Measurements from ENCODE around the gene TPH1.
"Not testable (repeated sequence)": the region's sequence is repeated elsewhere in the genome, so short reads cannot be mapped to it uniquely, and the experiment has no call there.

TPH1 gene

GRCh38 chr11:18022419-18022818 lies 23.6 kb downstream of the TPH1 start:
- DNase-seq (ENCODE audit: low spot score): no peak
- FAIRE-seq: no peak

GRCh38 chr11:18019650-18020049 lies 26.4 kb downstream of the TPH1 start:
- FAIRE-seq: no peak
- no peak for DNase-seq (ENCODE audit: low spot score)

DNA sequence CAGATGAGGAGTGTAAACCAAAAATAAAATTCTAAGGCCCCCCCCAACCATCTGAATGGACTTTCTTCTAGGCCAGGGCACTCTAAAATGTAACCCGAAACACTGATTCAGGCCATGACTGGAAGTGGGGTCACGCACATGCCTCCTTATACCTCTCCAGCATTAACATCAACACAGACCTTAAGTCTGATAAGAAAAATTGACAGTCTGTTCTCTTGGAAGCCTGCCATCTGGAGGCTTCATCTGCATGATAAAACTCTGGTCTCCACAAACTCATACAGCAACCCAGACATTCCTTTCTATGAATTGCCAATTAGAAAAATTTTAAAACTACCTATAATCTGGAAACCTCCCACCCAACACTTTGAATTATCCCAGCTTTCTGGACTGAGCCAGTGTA lies 29.3 kb downstream of the TPH1 start:
- DNase-seq (ENCODE audit: low spot score) (no peak), FAIRE-seq (no peak)

DNA sequence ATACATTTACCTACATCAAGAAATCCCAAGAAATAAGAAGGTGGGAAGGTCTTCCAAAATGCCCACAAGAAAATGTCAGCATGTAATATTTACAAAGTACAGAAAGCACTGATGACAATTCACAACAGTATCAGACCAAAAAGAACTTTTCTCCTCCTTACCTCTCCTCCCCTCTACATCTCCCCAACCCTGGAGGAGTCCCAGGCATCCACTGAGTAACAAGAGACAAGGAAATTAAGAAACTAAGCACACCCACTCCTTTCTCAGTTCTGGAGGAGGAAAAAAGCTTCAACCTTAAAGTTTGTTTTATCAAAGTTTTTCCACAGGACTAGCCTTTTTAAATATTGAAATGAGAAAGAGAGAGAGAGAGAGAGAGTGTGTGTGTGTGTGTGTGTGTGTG lies 31.2 kb downstream of the TPH1 start:
- FAIRE-seq: no peak
- no peak for DNase-seq (ENCODE audit: low spot score)

- FAIRE-seq: no peak
- DNase-seq (ENCODE audit: low spot score): no peak
Observed at GRCh38 chr11:18013790-18014507, 32.1 kb downstream of the TPH1 start.

GRCh38 chr11:18012906-18013781 lies 32.9 kb downstream of the TPH1 start, which contains the start of gene SERGEF:
Gene SERGEF (minus strand): TSS chr11:18013047. CDS start chr11:18013010, 37 bp downstream.
- FAIRE-seq: no peak
- peak; percentile 72 for DNase-seq (ENCODE audit: low spot score)

DNA sequence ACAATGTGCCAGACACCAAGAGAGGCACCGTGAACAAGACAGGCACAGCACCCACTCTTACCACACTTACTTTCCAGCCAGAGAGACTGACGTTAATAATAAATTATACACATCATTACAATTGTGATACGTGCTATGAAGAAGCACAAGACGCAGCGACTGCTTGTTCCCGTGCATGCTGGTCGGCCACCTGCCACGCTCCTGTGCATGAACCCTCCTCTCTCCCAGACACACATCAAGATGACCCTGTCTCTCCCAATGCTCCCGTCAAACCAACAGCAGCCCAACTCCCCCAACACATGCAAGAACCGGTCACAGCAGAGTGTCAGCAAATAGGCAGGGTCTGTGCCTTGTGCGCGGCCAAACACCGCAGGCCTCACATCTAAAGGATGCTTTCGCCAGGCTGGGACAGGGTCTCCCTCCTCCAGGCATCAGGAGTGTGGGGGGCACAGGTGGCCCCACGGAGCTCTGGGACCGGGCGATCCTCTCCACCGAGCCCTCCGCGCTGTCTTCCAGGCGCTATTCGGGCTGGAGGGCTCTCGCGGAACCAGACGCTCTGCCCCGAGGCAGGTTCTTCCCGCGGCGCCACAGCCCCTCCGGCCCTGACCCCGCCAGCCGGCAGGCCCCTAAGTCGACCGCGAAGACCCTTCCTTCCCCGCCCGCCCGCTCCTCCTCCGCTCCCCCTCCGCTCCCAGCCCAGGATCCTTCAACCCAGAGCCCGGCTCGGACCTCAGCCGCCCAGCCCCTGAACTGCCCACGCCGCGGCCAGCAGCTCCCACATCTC lies 33.8 kb downstream of the TPH1 start:
- DNase-seq (ENCODE audit: low spot score): no peak
- FAIRE-seq: no peak

DNA sequence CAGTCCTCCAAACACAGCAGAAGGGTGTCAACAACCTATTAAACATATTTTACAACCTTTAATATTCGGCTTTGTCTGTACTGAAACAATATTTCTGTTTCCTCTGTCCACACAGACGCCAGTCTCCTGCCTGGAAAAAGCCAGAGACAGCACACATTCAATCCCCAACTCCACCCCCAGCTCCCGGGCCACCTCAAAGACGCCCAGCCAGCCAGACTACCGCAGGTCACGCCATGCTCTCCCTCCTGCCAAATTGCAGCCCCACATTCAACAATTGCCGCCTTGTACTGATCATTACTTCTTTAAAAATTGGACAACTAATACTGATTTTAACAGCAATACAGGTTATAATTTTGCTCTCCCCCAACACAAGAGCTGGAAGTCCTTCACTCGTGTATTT lies 34.4 kb downstream of the TPH1 start:
- FAIRE-seq (no peak), DNase-seq (ENCODE audit: low spot score) (no peak)

DNA sequence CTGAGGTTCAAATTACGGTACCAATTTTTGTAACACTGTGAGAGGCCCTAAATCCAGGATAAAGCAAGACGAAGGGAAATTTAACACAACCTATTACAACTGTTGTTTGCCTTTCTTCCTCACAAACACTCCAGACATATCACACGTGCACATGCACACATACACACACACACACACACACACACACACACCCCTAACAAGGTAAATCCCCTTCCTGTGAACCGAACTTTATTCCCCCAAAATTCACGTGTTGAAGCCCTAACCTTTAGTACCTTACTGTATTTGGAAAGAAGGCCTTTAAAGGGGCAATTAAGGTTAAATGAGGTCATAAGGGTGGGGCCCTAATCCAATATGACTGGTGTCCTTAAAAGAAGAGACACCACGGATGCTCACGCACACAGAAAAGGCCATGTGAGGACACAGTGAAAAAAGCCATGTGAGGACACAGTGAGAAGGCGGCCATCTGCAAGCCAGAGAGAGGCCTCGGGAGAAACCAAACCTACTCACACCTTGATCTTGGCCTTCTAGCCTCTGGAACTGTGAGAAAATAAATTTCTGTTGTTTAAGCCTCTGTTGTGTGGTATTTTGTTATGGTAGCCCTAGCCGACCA lies 35.0 kb downstream of the TPH1 start:
- DNase-seq (ENCODE audit: low spot score): no peak
- no peak for FAIRE-seq

- FAIRE-seq (no peak), DNase-seq (ENCODE audit: low spot score) (no peak)
Observed at GRCh38 chr11:18010121-18010670, 35.9 kb downstream of the TPH1 start.

GRCh38 chr11:18005376-18006129 lies 40.5 kb downstream of the TPH1 start:
- peak; percentile 16 for DNase-seq (ENCODE audit: low spot score)

DNA sequence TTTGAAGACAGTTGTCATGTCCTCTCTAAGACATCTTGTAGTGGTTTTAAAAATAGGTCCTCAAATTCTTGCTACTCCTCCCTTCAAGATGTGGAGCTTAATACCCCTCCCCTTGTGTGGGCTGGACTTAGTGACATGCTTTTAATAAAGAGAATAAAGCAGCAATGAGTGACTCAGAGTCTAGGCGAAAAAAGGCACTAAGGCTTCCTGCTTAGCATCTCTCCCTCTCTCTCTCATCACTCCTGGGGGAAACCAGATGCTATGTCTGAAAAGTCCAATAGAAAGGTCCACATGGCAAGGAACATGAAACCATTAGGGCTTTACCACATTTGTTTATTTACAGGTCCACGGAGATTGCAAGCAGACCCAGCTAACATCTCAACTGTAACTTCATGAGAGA lies 44.9 kb downstream of the TPH1 start:
- FAIRE-seq (no peak), DNase-seq (ENCODE audit: low spot score) (no peak)

More at GRCh38 chr11:18005376-18006129, 40.5 kb downstream of the TPH1 start:
- no peak for FAIRE-seq

DNA sequence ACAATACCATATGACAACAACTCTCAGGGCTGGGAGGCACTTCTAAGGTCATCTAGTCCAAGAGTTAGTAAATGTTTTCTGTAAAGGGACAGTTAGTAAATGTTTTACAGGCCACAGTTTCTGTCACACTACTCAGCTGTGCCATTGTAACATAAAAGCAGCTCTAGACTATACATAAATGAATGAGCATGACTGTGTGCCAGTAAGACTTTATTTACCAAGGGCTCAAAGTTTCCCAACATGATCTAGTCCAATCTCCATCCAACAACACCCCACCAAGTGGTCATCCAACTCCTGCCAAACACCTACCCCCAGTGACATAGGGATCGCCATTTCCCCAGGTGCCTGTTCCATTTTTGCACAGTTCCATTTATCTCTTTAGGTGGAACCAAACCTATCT lies 45.3 kb downstream of the TPH1 start:
- no peak for DNase-seq (ENCODE audit: low spot score)

DNA sequence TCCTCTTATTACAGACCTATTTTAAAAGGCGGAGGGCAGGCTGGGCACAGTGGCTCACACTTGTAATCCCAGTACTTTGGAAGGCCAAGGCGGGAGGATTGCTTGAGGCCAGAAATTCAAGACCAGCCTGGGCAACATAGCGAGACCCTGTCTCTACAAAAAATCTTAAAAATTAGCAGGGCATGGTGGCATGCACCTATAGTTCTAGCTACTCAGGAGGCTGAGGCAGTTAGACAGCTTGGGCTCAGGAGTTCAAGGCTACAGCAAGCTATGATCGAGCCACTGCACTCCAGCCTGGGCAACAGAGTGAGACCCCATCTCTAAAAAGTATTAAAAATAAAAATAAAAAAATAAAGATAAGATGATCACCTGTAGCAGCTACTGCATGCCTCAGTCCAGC lies 45.9 kb downstream of the TPH1 start:
- FAIRE-seq; DNase-seq (ENCODE audit: low spot score): not testable (repeated sequence)

More for the DNA sequence above, 45.3 kb downstream of the TPH1 start:
- FAIRE-seq: no peak

All from RCC 7860 (cell line).